ENCODE data around the gene ANO7.

Gene ANO7

GRCh38 chr2:241190291-241190981 lies 2.0 kb downstream of the ANO7 start:
- TF ChIP-seq POLR2AphosphoS5 (IDR thresholded peaks at IDR 0.05; ENCODE audit: low read depth, low read length) (no peak), TAF1 (IDR thresholded peaks at IDR 0.05; ENCODE audit: borderline replicate concordance, insufficient read depth, low read length) (no peak), REST (IDR thresholded peaks at IDR 0.05; ENCODE audit: insufficient read depth in 1 of 2, low read depth in 2 of 2, low read length in 2 of 2) (no peak), SIN3A (IDR thresholded peaks at IDR 0.05; ENCODE audit: borderline replicate concordance, insufficient read depth, low read length) (no peak), FOXP2 (optimal IDR thresholded peaks at IDR 0.05; ENCODE audit: borderline replicate concordance, extremely low read depth, extremely low read length, insufficient read depth) (no peak)

- TF ChIP-seq FOXP2 (optimal IDR thresholded peaks at IDR 0.05; ENCODE audit: borderline replicate concordance, extremely low read depth, extremely low read length, insufficient read depth), result no peak
- no peak for TF ChIP-seq POLR2AphosphoS5 (IDR thresholded peaks at IDR 0.05; ENCODE audit: low read depth, low read length)
- no peak for TF ChIP-seq SIN3A (IDR thresholded peaks at IDR 0.05; ENCODE audit: borderline replicate concordance, insufficient read depth, low read length)
- no peak for TF ChIP-seq REST (IDR thresholded peaks at IDR 0.05; ENCODE audit: insufficient read depth in 1 of 2, low read depth in 2 of 2, low read length in 2 of 2)
- no peak for TF ChIP-seq TAF1 (IDR thresholded peaks at IDR 0.05; ENCODE audit: borderline replicate concordance, insufficient read depth, low read length)
Observed at GRCh38 chr2:241191081-241191480, 2.6 kb downstream of the ANO7 start.

GRCh38 chr2:241193271-241193670 lies 4.8 kb downstream of the ANO7 start:
- TF ChIP-seq REST (IDR thresholded peaks at IDR 0.05; ENCODE audit: insufficient read depth in 1 of 2, low read depth in 2 of 2, low read length in 2 of 2), result no peak
- no peak for TF ChIP-seq FOXP2 (optimal IDR thresholded peaks at IDR 0.05; ENCODE audit: borderline replicate concordance, extremely low read depth, extremely low read length, insufficient read depth)
- TF ChIP-seq POLR2AphosphoS5 (IDR thresholded peaks at IDR 0.05; ENCODE audit: low read depth, low read length), result no peak
- TF ChIP-seq TAF1 (IDR thresholded peaks at IDR 0.05; ENCODE audit: borderline replicate concordance, insufficient read depth, low read length), result no peak
- TF ChIP-seq SIN3A (IDR thresholded peaks at IDR 0.05; ENCODE audit: borderline replicate concordance, insufficient read depth, low read length), result no peak

GRCh38 chr2:241194811-241195210 lies 6.3 kb downstream of the ANO7 start:
- TF ChIP-seq TAF1 (IDR thresholded peaks at IDR 0.05; ENCODE audit: borderline replicate concordance, insufficient read depth, low read length) (no peak), POLR2AphosphoS5 (IDR thresholded peaks at IDR 0.05; ENCODE audit: low read depth, low read length) (no peak), FOXP2 (optimal IDR thresholded peaks at IDR 0.05; ENCODE audit: borderline replicate concordance, extremely low read depth, extremely low read length, insufficient read depth) (no peak), REST (IDR thresholded peaks at IDR 0.05; ENCODE audit: insufficient read depth in 1 of 2, low read depth in 2 of 2, low read length in 2 of 2) (no peak), SIN3A (IDR thresholded peaks at IDR 0.05; ENCODE audit: borderline replicate concordance, insufficient read depth, low read length) (no peak)
